CD4-positive, CD25-positive, alpha-beta regulatory T cell (primary cell): ENCODE data around the gene DPP10. TPM values are rescaled to one million over a fixed set of nuclear protein-coding genes. Genes with fewer than 3 reads are reported as not detected.

Experiments
- ATAC-seq, 2 donors: fragments of 150-1000 bp; cut with Tn5 transposase; one replicate each; pipeline ENCODE4 v1.10.0; 2021; ENCODE audit warnings: low read depth in 2 of 2, moderate number of reproducible peaks in 2 of 2, moderate library complexity in 1 of 2
- DNase-seq, 3 donors: peaks; one replicate each; pipeline versions ENCODE4 v3.0.0 to v3.0.0-alpha.2; 2012 to 2022; ENCODE audit warnings: mixed read lengths in 1 of 3
- H3K27ac ChIP-seq: one replicate; pipeline ENCODE4 v1.7.0; 2013; ENCODE audit warnings: mild to moderate bottlenecking, low read length; ENCODE audit not compliant: insufficient read depth, poor library complexity, severe bottlenecking
- H3K27me3 ChIP-seq: one replicate; pipeline ENCODE4 v1.7.0; 2013; ENCODE audit warnings: low read length; ENCODE audit not compliant: control insufficient read depth, insufficient read depth
- H3K36me3 ChIP-seq: one replicate; pipeline ENCODE4 v1.7.0; 2013; ENCODE audit warnings: mild to moderate bottlenecking, low read length, moderate library complexity; ENCODE audit not compliant: control insufficient read depth, insufficient read depth
- H3K4me1 ChIP-seq: 2 replicates; pipeline ENCODE4 v1.7.0; 2013; ENCODE audit warnings: mild to moderate bottlenecking, low read length; ENCODE audit not compliant: insufficient read depth, control insufficient read depth, poor library complexity, severe bottlenecking
- H3K4me3 ChIP-seq: one replicate; pipeline ENCODE4 v1.7.0; 2013; ENCODE audit warnings: low read depth, mild to moderate bottlenecking, low read length, moderate library complexity
- H3K9me3 ChIP-seq, 2 experiments: 1 replicate in 1 of 2; 2 replicates in 1 of 2; pipeline ENCODE4 v1.7.0; 2013; ENCODE audit warnings: low read length in 2 of 2, mild to moderate bottlenecking in 1 of 2, moderate library complexity in 1 of 2; ENCODE audit not compliant: control insufficient read depth in 2 of 2
- H3K27ac Mint-ChIP-seq, 3 donors: one replicate each; pipeline ENCODE4 v1.8.0; 2020 to 2022; ENCODE audit warnings: mild to moderate bottlenecking in 3 of 3, mixed read lengths in 3 of 3, moderate library complexity in 2 of 3
- H3K27me3 Mint-ChIP-seq: one replicate; pipeline ENCODE4 v1.8.0; 2022; ENCODE audit warnings: mild to moderate bottlenecking, mixed read lengths
- H3K36me3 Mint-ChIP-seq: one replicate; pipeline ENCODE4 v1.8.0; 2020; ENCODE audit warnings: mixed read lengths
- H3K4me1 Mint-ChIP-seq, 4 donors: one replicate each; pipeline ENCODE4 v1.8.0; 2020 to 2022; ENCODE audit warnings: mixed read lengths in 4 of 4, mild to moderate bottlenecking in 1 of 4
- H3K4me3 Mint-ChIP-seq, 4 donors: one replicate each; pipeline ENCODE4 v1.8.0; 2020 to 2022; ENCODE audit warnings: mild to moderate bottlenecking in 4 of 4, mixed read lengths in 4 of 4, moderate library complexity in 3 of 4
- H3K9me3 Mint-ChIP-seq, 7 donors: one replicate each; pipeline ENCODE4 v1.8.0; 2020 to 2022; ENCODE audit warnings: mixed read lengths in 7 of 7, mild to moderate bottlenecking in 3 of 7, moderate library complexity in 2 of 7
- polyA plus RNA-seq, 4 donors: library from polyadenylated mRNA; unstranded; fragments of 300-500 nt; fragmentation: Illumina TruSeq; gene quantifications; one replicate each; pipeline ENCODE4 v1.2.3, GENCODE V29; 2021
- total RNA-seq: library from RNA; stranded (reverse); gene quantifications from one replicate; pipeline ENCODE4 v1.2.3, GENCODE V29; 2022

The DPP10 gene
- total and polyA plus RNA-seq, 5 donors from 2014 or later: not detected

DNA sequence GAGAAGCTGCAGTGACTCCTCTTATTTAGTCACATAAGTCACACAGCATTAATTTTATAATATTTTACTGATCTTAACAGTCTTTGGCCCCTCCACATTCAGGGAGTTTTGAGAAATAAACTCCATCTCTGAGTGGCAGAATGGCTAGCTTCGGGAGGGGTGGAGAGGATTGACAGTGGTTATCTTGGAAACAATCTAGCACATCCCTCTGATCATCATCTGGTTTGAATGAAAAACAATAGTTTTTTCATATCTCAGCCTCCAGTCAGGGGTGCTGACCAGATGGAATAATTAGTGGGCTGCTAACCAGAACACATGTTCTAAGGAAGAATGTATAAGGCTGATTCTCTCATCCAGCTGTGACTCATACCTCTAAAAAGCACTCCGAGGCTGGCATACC, 477.5 kb downstream of the DPP10 start:
- no peak overlapping the region for H3K4me3 Mint-ChIP-seq
- no peaks in the 10 kb centered on the region for H3K36me3 Mint-ChIP-seq
- no peak for DNase-seq

DNA sequence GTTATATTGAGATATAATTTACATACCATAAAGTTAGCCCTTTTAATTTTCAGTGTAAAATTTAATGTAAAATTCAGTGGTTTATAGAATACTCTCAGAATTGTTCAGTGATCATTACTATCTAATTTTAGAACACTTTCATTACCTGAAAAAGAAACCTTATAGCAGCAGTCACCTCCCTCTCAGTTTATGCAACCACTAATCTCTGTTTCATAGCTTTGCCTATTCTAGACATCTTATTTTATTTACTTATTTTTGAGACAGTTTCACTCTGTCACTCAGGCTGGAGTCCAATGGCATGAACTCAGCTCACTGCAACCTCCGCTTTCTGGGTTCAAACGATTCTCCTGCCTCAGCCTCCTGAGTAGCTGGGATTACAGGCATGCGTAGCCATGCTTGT, 479.6 kb downstream of the DPP10 start:
- Histone ChIP-seq H3K27me3 (no peaks in the 10 kb centered on the region), H3K36me3 (no peaks in the 10 kb centered on the region), H3K9me3 (peaks cover 0 to 3% of the 10 kb centered on the region in 2 experiments), H3K4me3 (no peak overlapping the region), H3K27ac (no peak overlapping the region), H3K4me1 (no peaks in the 10 kb centered on the region)
- Mint-ChIP-seq H3K36me3 (no peaks in the 10 kb centered on the region), H3K4me3 (no peak overlapping the region), H3K27ac (no peak overlapping the region), H3K4me1 (no peaks in the 10 kb centered on the region), H3K9me3 (peaks cover 0 to 3% (median 0%) of the 10 kb centered on the region in 7 donors), H3K27me3 (no peaks in the 10 kb centered on the region)
- DNase-seq (no peak), ATAC-seq (no peak)

More for the DNA sequence above, 477.5 kb downstream of the DPP10 start:
- Histone ChIP-seq H3K36me3 (no peaks in the 10 kb centered on the region), H3K4me1 (no peaks in the 10 kb centered on the region), H3K27ac (no peak overlapping the region), H3K27me3 (no peaks in the 10 kb centered on the region), H3K4me3 (no peak overlapping the region), H3K9me3 (no peaks in the 10 kb centered on the region)
- Mint-ChIP-seq H3K27me3 (no peaks in the 10 kb centered on the region), H3K27ac (no peak overlapping the region), H3K9me3 (peaks cover 0 to 10% (median 3%) of the 10 kb centered on the region in 7 donors), H3K4me1 (no peaks in the 10 kb centered on the region)
- ATAC-seq: no peak

DNA sequence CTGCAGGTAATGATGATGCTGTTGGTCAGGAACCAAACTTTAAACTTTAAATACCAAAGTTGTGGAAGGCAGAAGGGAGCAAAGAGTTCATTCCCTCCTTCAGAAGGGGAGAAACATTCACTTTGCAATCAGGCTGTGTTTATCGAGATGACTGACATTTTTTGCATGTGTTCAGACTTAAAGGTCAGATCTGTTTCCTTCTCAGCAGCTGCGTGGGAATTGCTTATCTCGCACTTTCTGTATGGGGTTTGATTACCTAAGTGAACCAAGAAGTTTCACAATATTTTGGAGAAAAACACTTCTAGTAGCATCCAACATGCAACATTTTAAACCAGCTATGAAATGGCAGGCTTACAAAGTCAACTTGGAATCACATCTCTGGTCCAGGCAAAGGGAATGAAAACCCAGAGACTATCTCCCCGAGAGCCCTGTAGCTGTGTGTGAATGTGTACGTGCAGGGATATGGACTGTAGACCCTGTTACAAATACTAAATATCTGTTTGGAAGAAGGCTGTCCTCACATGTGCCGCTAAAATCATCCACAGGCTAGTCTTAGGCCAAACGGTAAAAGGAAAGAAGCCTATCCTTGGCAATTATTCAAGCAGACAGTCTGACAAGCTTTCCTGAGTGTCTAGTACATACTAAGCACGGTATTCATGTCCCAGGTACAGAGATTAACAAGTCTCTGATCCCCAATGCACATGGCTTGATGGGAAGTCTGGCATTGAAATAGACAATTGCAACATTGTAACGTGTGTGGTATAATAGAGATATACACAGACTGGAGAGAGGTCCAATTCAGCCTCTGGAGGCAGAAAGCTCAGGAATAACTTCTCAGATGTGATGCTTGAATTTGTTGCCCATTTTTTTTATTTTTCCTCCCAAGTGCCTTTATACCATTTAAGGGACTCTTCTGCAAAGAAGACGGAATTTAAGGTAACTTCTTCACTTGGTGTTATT, 483.1 kb downstream of the DPP10 start:
- Mint-ChIP-seq H3K36me3 (no peaks in the 10 kb centered on the region), H3K27me3 (no peaks in the 10 kb centered on the region), H3K27ac (no peak overlapping the region), H3K4me3 (no peak overlapping the region), H3K9me3 (peaks cover 0 to 14% (median 4%) of the 10 kb centered on the region in 7 donors), H3K4me1 (no peaks in the 10 kb centered on the region)
- Histone ChIP-seq H3K9me3 (peaks cover 0 to 3% of the 10 kb centered on the region in 2 experiments), H3K27me3 (no peaks in the 10 kb centered on the region), H3K4me3 (no peak overlapping the region), H3K27ac (no peak overlapping the region), H3K36me3 (no peaks in the 10 kb centered on the region), H3K4me1 (no peaks in the 10 kb centered on the region)
- ATAC-seq (no peak), DNase-seq (no peak)

DNA sequence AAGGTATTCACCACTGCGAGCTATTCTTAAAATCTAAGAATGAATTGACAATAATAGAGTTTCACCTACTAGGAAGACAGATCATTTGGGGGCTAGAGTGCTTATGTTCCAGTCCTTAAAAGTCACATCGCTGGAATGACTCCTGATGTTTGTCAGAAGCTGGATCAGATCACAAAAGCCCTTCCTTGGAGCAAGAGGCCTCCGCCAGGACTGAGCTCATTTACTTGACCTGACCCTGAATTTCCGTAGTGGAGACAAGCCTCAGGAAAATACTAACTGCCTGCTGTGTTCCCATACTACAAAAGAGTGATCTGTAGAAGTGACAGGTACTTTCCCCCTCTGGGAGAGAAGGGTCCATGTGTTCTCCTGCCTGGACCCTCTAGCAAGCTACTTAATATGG, 483.9 kb downstream of the DPP10 start:
- DNase-seq (no peak), ATAC-seq (no peak)
- Mint-ChIP-seq H3K27me3 (no peaks in the 10 kb centered on the region), H3K4me1 (no peaks in the 10 kb centered on the region), H3K9me3 (peaks cover 0 to 15% (median 4%) of the 10 kb centered on the region in 7 donors), H3K36me3 (no peaks in the 10 kb centered on the region), H3K4me3 (no peak overlapping the region), H3K27ac (no peak overlapping the region)
- no peak overlapping the region for H3K27ac ChIP-seq
- no peaks in the 10 kb centered on the region for H3K4me1 ChIP-seq
- H3K4me3 ChIP-seq: no peak overlapping the region
- peaks cover 0 to 3% of the 10 kb centered on the region in 2 experiments for H3K9me3 ChIP-seq
- no peaks in the 10 kb centered on the region for H3K27me3 ChIP-seq
- no peaks in the 10 kb centered on the region for H3K36me3 ChIP-seq

DNA sequence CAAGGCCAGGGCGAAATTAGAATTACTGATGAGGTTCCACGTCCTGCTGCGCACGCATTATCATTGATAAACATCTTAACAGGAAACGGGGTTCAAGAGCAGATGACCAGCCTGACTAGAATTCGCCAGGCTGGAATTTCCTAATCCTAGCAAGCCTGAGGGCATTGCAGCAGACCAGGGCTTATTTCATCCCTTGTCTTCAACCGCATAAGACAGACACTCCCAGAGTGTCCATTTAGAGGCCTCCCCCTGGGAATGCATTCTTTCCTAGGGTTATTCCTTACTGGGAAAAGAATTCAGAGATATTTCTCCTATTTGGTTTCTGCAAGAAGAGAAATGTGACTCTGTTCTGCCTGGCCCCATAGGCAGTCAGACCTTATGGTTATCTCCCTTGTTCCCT, 486.8 kb downstream of the DPP10 start:
- Mint-ChIP-seq H3K27me3 (no peaks in the 10 kb centered on the region), H3K36me3 (no peaks in the 10 kb centered on the region), H3K27ac (no peak overlapping the region), H3K4me3 (no peak overlapping the region), H3K9me3 (peaks cover 2 to 22% (median 4%) of the 10 kb centered on the region in 7 donors), H3K4me1 (no peaks in the 10 kb centered on the region)
- no peaks in the 10 kb centered on the region for H3K4me1 ChIP-seq
- ATAC-seq: no peak
- no peak overlapping the region for H3K4me3 ChIP-seq
- no peak for DNase-seq
- no peak overlapping the region for H3K27ac ChIP-seq
- no peaks in the 10 kb centered on the region for H3K36me3 ChIP-seq
- no peaks in the 10 kb centered on the region for H3K27me3 ChIP-seq
- peaks cover 0 to 3% of the 10 kb centered on the region in 2 experiments for H3K9me3 ChIP-seq

DNA sequence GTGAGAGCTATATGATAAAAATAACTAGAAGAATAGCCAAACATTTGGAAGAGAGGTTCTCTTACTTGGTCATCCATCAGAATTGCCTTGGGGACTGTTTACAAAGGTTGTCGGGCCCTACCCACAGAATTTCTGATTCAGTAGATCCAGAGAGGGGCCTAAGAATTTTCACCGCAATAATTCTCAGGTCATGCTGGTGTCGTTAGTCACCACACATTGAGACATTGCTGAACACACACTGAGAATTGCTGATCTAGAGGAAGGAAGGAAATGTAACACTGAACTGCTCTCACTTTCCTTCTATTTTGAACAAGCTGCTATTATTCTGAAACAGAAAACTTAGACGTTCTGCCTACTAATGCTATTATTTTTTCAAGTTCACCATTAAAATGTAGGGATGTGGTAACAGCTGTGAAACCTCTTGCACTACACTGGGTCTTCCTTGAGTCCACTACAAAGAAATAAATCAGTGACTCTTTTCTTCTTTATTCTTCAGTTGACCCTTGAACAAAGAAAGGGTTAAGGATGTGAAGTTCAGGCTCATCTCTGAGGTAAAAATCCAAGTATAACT, 491.3 kb downstream of the DPP10 start:
- H3K4me1 Mint-ChIP-seq: no peaks in the 10 kb centered on the region
- Histone ChIP-seq H3K4me1 (no peaks in the 10 kb centered on the region), H3K27ac (no peak overlapping the region), H3K4me3 (no peak overlapping the region), H3K27me3 (no peaks in the 10 kb centered on the region), H3K9me3 (no peaks in the 10 kb centered on the region), H3K36me3 (no peaks in the 10 kb centered on the region)
- H3K27ac Mint-ChIP-seq: no peak overlapping the region
- H3K4me3 Mint-ChIP-seq: no peak overlapping the region
- no peaks in the 10 kb centered on the region for H3K36me3 Mint-ChIP-seq
- ATAC-seq: no peak
- H3K27me3 Mint-ChIP-seq: no peaks in the 10 kb centered on the region
- peaks cover 5 to 27% (median 11%) of the 10 kb centered on the region in 7 donors for H3K9me3 Mint-ChIP-seq
- DNase-seq: no peak

DNA sequence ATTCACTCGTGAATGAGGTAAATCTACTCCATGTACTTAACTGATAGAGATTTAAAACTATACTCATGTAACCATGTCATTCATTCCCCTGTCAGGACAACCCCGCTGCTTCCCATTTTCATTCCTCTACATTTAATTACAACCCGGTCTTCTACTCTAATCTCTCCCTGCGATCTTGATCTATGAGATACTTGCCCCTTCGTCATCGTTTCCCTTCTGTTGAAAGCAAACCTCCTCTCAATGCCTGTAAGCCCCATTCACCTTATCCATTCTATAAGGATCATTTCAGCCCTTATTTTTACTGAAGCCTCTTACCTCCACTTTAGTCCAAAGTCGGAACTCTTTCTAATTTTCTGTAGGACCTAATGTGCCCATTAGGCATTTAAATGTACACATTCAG, 492.6 kb downstream of the DPP10 start:
- Mint-ChIP-seq H3K4me1 (no peaks in the 10 kb centered on the region), H3K36me3 (no peaks in the 10 kb centered on the region), H3K27me3 (no peaks in the 10 kb centered on the region), H3K9me3 (peaks cover 4 to 20% (median 9%) of the 10 kb centered on the region in 7 donors), H3K4me3 (no peak overlapping the region), H3K27ac (peak overlapping the region in 1 of 3 donors; percentile 79)
- Histone ChIP-seq H3K27me3 (no peaks in the 10 kb centered on the region), H3K27ac (no peak overlapping the region), H3K36me3 (no peaks in the 10 kb centered on the region), H3K4me1 (no peaks in the 10 kb centered on the region), H3K9me3 (no peaks in the 10 kb centered on the region), H3K4me3 (no peak overlapping the region)
- DNase-seq: no peak
- no peak for ATAC-seq
